ENCODE results near the gene TRPM4. TPM values are rescaled to one million over a fixed set of nuclear protein-coding genes. Genes with fewer than 3 reads are reported as not detected.

Gene TRPM4
- total and polyA plus RNA-seq, 2 donors (not counting 3 experiments of a cell fraction or from before 2014, with no cell fraction given), result 17.6 to 38.9 TPM

GRCh38 chr19:49244256-49244655 lies 86.7 kb downstream of the TRPM4 start:
- POLR2A ChIA-PET, result interaction anchor here (0.7 kb wide), 1 partner anchor 15 kb away, joined by 4 read pairs; no protein-coding TSS in a partner anchor
- CTCF ChIA-PET, result interaction anchor here (0.9 kb wide), 1 partner anchor 146 kb away, joined by 3 read pairs; no protein-coding TSS in a partner anchor
- Histone ChIP-seq H4K20me1 (replicated peaks; ENCODE audit: control insufficient read depth, extremely low read depth, insufficient read depth, low read length) (no peaks in the 10 kb centered on the region), H2AFZ (ENCODE audit: low read depth, low read length) (no peak overlapping the region), H3K9me3 (replicated peaks; ENCODE audit: control insufficient read depth, insufficient read depth, low read length) (no peaks in the 10 kb centered on the region), H3K79me2 (ENCODE audit: control insufficient read depth, insufficient read depth, low read length) (no peaks in the 10 kb centered on the region), H3K4me2 (ENCODE audit: insufficient read depth, low read length) (no peak overlapping the region), H3K36me3 (ENCODE audit: control insufficient read depth in 2 of 2, extremely low read depth in 1 of 2, insufficient read depth in 2 of 2, low read length in 2 of 2) (no peaks in the 10 kb centered on the region), H3K4me1 (ENCODE audit: control insufficient read depth, extremely low read depth, insufficient read depth, low read length) (no peaks in the 10 kb centered on the region), H3K27ac (ENCODE audit: insufficient read depth, low read depth, low read length) (no peak overlapping the region), H3K9ac (replicated peaks; ENCODE audit: extremely low read depth, insufficient read depth, low read length) (no peak overlapping the region), H3K4me3 (replicated peaks in 1 of 3; ENCODE audit: insufficient read depth in 1 of 3, low read depth in 1 of 3, low read length in 3 of 3) (no peak overlapping the region), H3K27me3 (ENCODE audit: control insufficient read depth in 2 of 2, insufficient read depth in 2 of 2, low read length in 2 of 2) (no peaks in the 10 kb centered on the region), H3K9me1 (replicated peaks; ENCODE audit: control insufficient read depth, extremely low read depth, insufficient read depth, low read length) (no peaks in the 10 kb centered on the region)
- dilution Hi-C loops (cut with MboI; ENCODE audit: extremely low pct_ligation_motif_present, low sequenced_read_pairs), result no loop called here
- BruUV-seq (replicated peaks), result no TSS peak
- no peak for DNase-seq (ENCODE audit: low read depth, low spot score)
- TF ChIP-seq FOS (IDR thresholded peaks at IDR 0.05; ENCODE audit: borderline replicate concordance, insufficient read depth, low read length) (no peak), CTCF (IDR thresholded peaks at IDR 0.05; ENCODE audit: extremely low read depth in 1 of 2, insufficient read depth in 1 of 2, low read depth in 1 of 2, low read length in 2 of 2) (no peak), POLR2A (IDR thresholded peaks at IDR 0.05; ENCODE audit: low read depth, low read length) (no peak), MAX (IDR thresholded peaks at IDR 0.05; ENCODE audit: insufficient read depth, insufficient read length) (no peak)
- FAIRE-seq, result no peak
- intact Hi-C loops (cut with micrococcal nuclease), result no loop called here

GRCh38 chr19:49247676-49248075 lies 90.1 kb downstream of the TRPM4 start:
- BruUV-seq (replicated peaks), result no TSS peak
- no peak overlapping the region for H3K27ac ChIP-seq (ENCODE audit: insufficient read depth, low read depth, low read length)
- ChIA-PET CTCF (interaction anchor here (1.4 kb wide), 1 partner anchor 54 kb away, joined by 4 read pairs; no protein-coding TSS in a partner anchor), POLR2A (no interaction called here)
- no peak overlapping the region for H3K4me3 ChIP-seq (replicated peaks in 1 of 3; ENCODE audit: insufficient read depth in 1 of 3, low read depth in 1 of 3, low read length in 3 of 3)
- H3K4me2 ChIP-seq (ENCODE audit: insufficient read depth, low read length), result no peak overlapping the region
- no peak overlapping the region for H3K9ac ChIP-seq (replicated peaks; ENCODE audit: extremely low read depth, insufficient read depth, low read length)
- no peaks in the 10 kb centered on the region for H3K79me2 ChIP-seq (ENCODE audit: control insufficient read depth, insufficient read depth, low read length)
- H3K9me1 ChIP-seq (replicated peaks; ENCODE audit: control insufficient read depth, extremely low read depth, insufficient read depth, low read length), result no peaks in the 10 kb centered on the region
- FAIRE-seq, result no peak
- peaks cover 0 to 2% of the 10 kb centered on the region in 2 experiments for H3K27me3 ChIP-seq (ENCODE audit: control insufficient read depth in 2 of 2, insufficient read depth in 2 of 2, low read length in 2 of 2)
- H3K4me1 ChIP-seq (ENCODE audit: control insufficient read depth, extremely low read depth, insufficient read depth, low read length), result no peaks in the 10 kb centered on the region
- TF ChIP-seq MAX (IDR thresholded peaks at IDR 0.05; ENCODE audit: insufficient read depth, insufficient read length) (no peak), POLR2A (IDR thresholded peaks at IDR 0.05; ENCODE audit: low read depth, low read length) (no peak), GATA2 (IDR thresholded peaks at IDR 0.05; ENCODE audit: insufficient read depth, insufficient read length, low read depth, low read length) (no peak), EZH2 (IDR thresholded peaks at IDR 0.05; ENCODE audit: borderline replicate concordance, low read depth, low read length, severe bottlenecking) (no peak), FOS (IDR thresholded peaks at IDR 0.05; ENCODE audit: borderline replicate concordance, insufficient read depth, low read length) (no peak), MYC (IDR thresholded peaks at IDR 0.05; ENCODE audit: low read depth, low read length) (no peak), JUN (IDR thresholded peaks at IDR 0.05; ENCODE audit: borderline replicate concordance, insufficient read depth, insufficient read length, low read depth) (no peak), CTCF (IDR thresholded peaks at IDR 0.05; ENCODE audit: extremely low read depth in 1 of 2, insufficient read depth in 1 of 2, low read depth in 1 of 2, low read length in 2 of 2) (no peak), POLR2AphosphoS5 (IDR thresholded peaks at IDR 0.05; ENCODE audit: insufficient read depth, low read depth, low read length) (no peak)
- no peak overlapping the region for H2AFZ ChIP-seq (ENCODE audit: low read depth, low read length)
- no peak for DNase-seq (ENCODE audit: low read depth, low spot score)
- no peaks in the 10 kb centered on the region for H4K20me1 ChIP-seq (replicated peaks; ENCODE audit: control insufficient read depth, extremely low read depth, insufficient read depth, low read length)
- H3K36me3 ChIP-seq (ENCODE audit: control insufficient read depth in 2 of 2, extremely low read depth in 1 of 2, insufficient read depth in 2 of 2, low read length in 2 of 2), result no peaks in the 10 kb centered on the region
- H3K9me3 ChIP-seq (replicated peaks; ENCODE audit: control insufficient read depth, insufficient read depth, low read length), result no peaks in the 10 kb centered on the region
- intact Hi-C loops (cut with micrococcal nuclease) (no loop called here), dilution Hi-C loops (cut with MboI; ENCODE audit: extremely low pct_ligation_motif_present, low sequenced_read_pairs) (no loop called here)

Data from endothelial cell of umbilical vein (primary cell).